Measurements from ENCODE around the gene FOXS1.

Gene FOXS1

DNA sequence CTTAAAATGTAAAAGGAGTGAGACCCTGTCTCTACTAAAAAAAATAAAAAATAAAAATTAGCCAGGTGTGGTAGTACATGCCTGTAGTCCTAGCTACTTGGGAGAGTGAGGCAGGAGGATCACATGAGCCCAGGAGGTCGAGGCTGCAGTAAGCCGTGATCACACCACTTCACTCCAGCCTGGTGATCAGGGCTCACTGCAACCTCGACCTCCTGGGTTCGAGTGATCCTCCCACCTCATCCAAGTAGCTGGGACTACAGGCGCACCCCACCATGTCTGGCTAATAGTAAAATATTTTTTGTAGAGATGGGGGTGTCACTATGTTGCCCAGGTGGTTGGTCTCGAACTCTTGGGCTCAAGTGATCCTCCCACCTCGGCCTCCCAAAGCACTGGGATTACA, 8.1 kb upstream of the FOXS1 start:
- TF ChIP-seq, protein P1, sequence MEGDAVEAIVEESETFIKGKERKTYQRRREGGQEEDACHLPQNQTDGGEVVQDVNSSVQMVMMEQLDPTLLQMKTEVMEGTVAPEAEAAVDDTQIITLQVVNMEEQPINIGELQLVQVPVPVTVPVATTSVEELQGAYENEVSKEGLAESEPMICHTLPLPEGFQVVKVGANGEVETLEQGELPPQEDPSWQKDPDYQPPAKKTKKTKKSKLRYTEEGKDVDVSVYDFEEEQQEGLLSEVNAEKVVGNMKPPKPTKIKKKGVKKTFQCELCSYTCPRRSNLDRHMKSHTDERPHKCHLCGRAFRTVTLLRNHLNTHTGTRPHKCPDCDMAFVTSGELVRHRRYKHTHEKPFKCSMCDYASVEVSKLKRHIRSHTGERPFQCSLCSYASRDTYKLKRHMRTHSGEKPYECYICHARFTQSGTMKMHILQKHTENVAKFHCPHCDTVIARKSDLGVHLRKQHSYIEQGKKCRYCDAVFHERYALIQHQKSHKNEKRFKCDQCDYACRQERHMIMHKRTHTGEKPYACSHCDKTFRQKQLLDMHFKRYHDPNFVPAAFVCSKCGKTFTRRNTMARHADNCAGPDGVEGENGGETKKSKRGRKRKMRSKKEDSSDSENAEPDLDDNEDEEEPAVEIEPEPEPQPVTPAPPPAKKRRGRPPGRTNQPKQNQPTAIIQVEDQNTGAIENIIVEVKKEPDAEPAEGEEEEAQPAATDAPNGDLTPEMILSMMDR (IDR thresholded peaks at IDR 0.05; ENCODE audit: low read depth, low read length): no peak
- H3K4me3 ChIP-seq (ENCODE audit: low read depth, low read length): no peak overlapping the region

DNA sequence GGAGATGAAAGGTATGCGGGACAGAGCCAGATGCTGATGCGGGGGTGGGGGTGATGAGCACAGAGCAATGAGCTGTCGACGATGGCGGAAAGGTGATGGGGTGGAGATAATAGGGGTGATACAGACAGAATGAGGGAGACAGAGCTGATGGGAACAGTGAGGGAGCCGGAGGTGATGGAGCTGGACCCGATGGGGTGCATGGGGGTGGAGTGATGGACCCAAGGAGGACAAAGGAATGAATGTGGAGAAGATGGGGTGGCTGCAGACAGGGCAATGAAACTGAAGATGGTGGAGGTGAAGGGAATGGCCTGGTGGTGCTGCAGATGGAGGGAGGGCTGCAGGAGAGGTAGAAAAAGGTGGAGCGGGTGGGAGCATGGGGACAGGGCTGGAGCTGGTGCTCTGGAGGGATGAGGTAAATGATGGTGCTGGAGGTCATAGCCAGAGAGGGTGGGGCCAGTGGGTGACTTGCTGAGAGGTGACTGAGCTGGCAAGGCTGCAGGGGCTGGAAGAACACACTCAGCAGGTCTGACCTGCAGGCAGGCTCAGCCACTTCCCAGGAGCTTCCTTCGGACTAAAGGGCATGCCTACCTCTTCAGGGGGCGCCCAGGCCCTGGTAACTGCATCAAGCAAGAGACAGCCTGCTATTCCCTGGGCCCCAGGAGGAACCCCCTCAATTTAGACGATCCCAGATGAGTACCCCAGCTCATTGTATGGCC, 6.0 kb upstream of the FOXS1 start:
- H3K4me3 ChIP-seq (ENCODE audit: low read depth, low read length): no peak overlapping the region
- TF ChIP-seq, protein P1 (IDR thresholded peaks at IDR 0.05; ENCODE audit: low read depth, low read length): no peak

DNA sequence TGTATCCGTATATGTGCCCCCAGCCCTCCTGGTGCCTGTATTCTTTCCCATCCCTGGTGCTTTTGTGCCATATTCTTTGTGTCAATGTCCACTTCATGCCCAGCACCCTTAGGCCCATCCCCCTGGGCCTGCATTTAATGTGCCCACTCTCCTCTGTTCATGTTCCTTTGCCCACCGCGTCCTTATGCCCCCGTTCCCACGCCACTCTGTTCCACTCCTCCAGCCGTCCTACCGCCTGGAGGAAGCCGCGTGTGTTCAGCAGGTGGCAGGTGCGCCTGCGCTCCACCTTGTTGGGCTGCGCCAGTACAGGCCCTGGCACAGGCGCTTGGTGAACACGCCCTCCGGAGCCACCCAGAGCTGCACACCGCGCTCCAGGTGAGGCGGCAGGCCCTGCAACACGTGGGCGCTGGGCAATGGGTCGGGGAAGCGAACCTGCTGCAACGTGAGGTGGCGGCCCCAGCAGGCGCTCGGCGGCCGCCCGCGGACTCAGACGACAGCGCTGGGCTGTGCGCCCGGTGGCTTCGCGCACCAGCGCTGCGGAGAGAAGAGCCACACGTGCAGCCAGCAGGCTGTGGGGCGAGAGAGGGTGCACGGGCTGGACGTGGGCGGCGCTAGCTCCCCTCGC, 4.0 kb upstream of the FOXS1 start:
- H3K4me3 ChIP-seq (ENCODE audit: low read depth, low read length): no peak overlapping the region
- TF ChIP-seq, protein P1 (IDR thresholded peaks at IDR 0.05; ENCODE audit: low read depth, low read length): no peak

DNA sequence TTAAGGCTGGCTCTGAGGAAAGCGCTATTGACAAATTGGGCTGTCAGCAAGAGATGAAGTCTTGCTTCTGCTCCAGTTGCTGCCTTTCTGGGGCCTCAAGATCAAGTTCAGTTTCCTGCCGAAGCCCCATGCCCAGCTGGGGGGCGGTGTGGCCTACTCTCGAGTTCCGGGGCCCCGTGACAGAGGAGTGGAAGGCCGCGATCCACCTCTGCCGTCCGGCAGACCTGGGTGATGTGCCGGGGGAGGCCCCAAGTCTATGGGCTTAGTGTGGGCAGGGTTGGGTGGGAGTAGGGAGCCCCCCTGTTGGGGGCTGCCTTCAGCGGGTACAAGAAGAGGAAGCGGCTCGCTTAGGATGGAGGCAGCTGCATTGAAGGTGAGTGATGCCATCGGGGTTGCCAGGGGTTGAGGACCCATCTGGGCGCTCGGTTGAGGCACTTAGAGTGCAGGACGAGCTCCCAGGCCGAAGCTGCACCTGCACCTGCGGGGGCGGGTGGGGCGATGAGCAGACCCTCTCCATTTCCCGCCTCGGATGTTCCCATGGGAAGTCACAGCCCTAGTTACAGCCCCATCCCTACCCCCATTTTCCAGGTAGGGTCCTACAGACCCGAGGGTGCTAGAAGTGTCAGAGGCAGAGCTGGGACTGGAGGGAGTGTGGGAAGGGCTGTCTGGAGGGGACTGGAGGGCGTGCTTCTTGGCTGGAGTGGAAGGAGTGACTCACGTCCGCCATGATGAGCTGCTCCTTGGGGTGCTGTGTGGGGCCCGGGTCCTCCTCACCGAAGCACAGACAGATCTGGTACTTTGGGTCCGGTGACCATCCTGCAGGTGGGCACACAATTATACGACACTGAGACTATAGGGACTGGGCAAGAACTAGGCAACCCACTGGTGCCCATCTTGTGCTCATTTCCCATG, 2.9 kb upstream of the FOXS1 start:
- TF ChIP-seq, protein P1 (IDR thresholded peaks at IDR 0.05; ENCODE audit: low read depth, low read length): no peak
- no peak overlapping the region for H3K4me3 ChIP-seq (ENCODE audit: low read depth, low read length)

DNA sequence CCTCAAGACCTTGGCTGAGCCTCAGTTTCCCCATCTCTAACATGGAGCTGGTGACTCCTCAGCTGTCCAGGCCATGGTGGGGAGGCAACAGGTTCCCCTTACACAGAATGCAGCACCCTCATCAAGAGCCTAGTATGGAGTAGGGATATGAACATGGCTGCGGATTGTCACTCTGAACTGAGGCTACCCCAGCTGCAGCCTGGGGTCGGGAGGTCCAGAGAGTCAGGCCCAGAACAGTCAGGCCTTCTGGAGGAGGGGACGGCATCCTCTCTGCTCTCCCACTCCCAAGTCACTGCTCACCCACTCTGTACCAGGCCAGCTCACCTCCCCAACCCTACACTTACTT, 1.4 kb upstream of the FOXS1 start:
- H3K4me3 ChIP-seq (ENCODE audit: low read depth, low read length): no peak overlapping the region
- TF ChIP-seq, protein P1 (IDR thresholded peaks at IDR 0.05; ENCODE audit: low read depth, low read length): no peak

DNA sequence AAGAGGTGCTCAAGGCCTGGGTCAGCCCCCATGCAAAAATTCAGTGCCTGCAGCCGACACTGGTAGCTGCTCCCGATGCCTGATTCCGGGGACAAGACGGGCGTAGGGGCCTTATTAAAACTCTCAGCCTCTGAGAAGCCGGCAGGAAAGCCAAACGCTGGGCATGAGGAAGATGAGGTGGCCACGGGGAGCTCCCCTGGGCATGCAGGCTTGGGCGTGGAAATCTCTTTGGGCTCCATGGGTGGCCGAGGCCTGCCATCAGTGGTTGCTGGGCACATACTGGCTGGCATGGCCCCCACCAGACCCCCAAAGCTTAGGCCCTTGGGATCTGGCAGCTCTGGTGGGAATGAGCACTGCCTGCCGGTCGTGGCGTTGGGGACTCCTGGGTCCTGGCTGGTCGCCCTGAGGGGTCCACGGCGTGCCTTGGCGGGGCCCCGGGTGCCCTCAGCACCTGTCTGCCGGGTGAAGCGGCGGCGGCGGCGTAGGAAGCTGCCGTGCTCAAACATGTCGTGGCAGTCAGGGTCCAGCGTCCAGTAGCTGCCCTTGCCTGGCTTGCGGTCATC, 586 bp downstream of the FOXS1 start:
- H3K4me3 ChIP-seq (ENCODE audit: low read depth, low read length): no peak overlapping the region
- TF ChIP-seq, protein P1 (IDR thresholded peaks at IDR 0.05; ENCODE audit: low read depth, low read length): no peak
